Measurements from ENCODE around the gene SEMA4D. TPM values are rescaled to one million over a fixed set of nuclear protein-coding genes. Genes with fewer than 3 reads are reported as not detected.

SEMA4D gene
- total RNA-seq, 1 donor from 2014 or later = 79.7 TPM

- DNase-seq (no peak), ATAC-seq (ENCODE audit: low read depth) (no peak)
- intact Hi-C loops (cut with micrococcal nuclease) = no loop called here
- no peak overlapping the region for H3K27ac Mint-ChIP-seq
- ChIA-PET CTCF (interaction anchor here (2.4 kb wide), 1 partner anchor 186 kb away, joined by 8 read pairs; no protein-coding TSS in a partner anchor), POLR2A (no interaction called here)
- H3K27me3 Mint-ChIP-seq = no peaks in the 10 kb centered on the region
- no peak overlapping the region for H3K4me3 Mint-ChIP-seq
- H3K9me3 Mint-ChIP-seq = no peaks in the 10 kb centered on the region
- peaks cover 47% of the 10 kb centered on the region for H3K36me3 Mint-ChIP-seq (ENCODE audit: low read depth)
- no peak for TF ChIP-seq CTCF (IDR thresholded peaks at IDR 0.05)
- H3K4me1 Mint-ChIP-seq = no peaks in the 10 kb centered on the region
Observed at GRCh38 chr9:89362647-89363310, 135.1 kb downstream of the SEMA4D start.

- Mint-ChIP-seq H3K27ac (no peak overlapping the region), H3K36me3 (ENCODE audit: low read depth) (peaks cover 54% of the 10 kb centered on the region), H3K4me3 (no peak overlapping the region), H3K4me1 (no peaks in the 10 kb centered on the region), H3K9me3 (no peaks in the 10 kb centered on the region), H3K27me3 (no peaks in the 10 kb centered on the region)
- intact Hi-C loops (cut with micrococcal nuclease) = no loop called here
- ATAC-seq (ENCODE audit: low read depth) = no peak
- DNase-seq = no peak
- ChIA-PET CTCF (interaction anchor here (2.4 kb wide), 1 partner anchor 187 kb away, joined by 8 read pairs; no protein-coding TSS in a partner anchor), POLR2A (no interaction called here)
- no peak for TF ChIP-seq CTCF (IDR thresholded peaks at IDR 0.05)
Observed at GRCh38 chr9:89361816-89362646, 135.9 kb downstream of the SEMA4D start.

- peaks cover 64% of the 10 kb centered on the region for H3K36me3 Mint-ChIP-seq (ENCODE audit: low read depth)
- POLR2A ChIA-PET = interaction anchor here (0.7 kb wide), 1 partner anchor 43 kb away, joined by 3 read pairs; the partner anchor contains the start of gene SECISBP2
- intact Hi-C loops (cut with micrococcal nuclease) = no loop called here
Observed at GRCh38 chr9:89361031-89361430, 136.9 kb downstream of the SEMA4D start.

GRCh38 chr9:89360465-89360864 is 137.4 kb downstream of the SEMA4D start:
- DNase-seq (no peak), ATAC-seq (ENCODE audit: low read depth) (no peak)
- Mint-ChIP-seq H3K4me1 (no peaks in the 10 kb centered on the region), H3K27me3 (no peaks in the 10 kb centered on the region), H3K4me3 (no peak overlapping the region), H3K36me3 (ENCODE audit: low read depth) (peaks cover 70% of the 10 kb centered on the region), H3K27ac (no peak overlapping the region), H3K9me3 (no peaks in the 10 kb centered on the region)
- no peak for TF ChIP-seq CTCF (IDR thresholded peaks at IDR 0.05)
- POLR2A ChIA-PET = no interaction called here
- intact Hi-C loops (cut with micrococcal nuclease) = no loop called here
- CTCF ChIA-PET = interaction anchor here (2.4 kb wide), 1 partner anchor 188 kb away, joined by 8 read pairs; no protein-coding TSS in a partner anchor

More at GRCh38 chr9:89361031-89361430, 136.9 kb downstream of the SEMA4D start:
- Mint-ChIP-seq H3K27ac (no peak overlapping the region), H3K4me1 (no peaks in the 10 kb centered on the region), H3K4me3 (no peak overlapping the region), H3K9me3 (no peaks in the 10 kb centered on the region), H3K27me3 (no peaks in the 10 kb centered on the region)
- ATAC-seq (ENCODE audit: low read depth) = no peak
- CTCF ChIA-PET = interaction anchor here (2.4 kb wide), 1 partner anchor 188 kb away, joined by 8 read pairs; no protein-coding TSS in a partner anchor
- DNase-seq = no peak
- no peak for TF ChIP-seq CTCF (IDR thresholded peaks at IDR 0.05)

GRCh38 chr9:89359751-89360261 is 138.1 kb downstream of the SEMA4D start:
- no peaks in the 10 kb centered on the region for H3K27me3 Mint-ChIP-seq
- H3K36me3 Mint-ChIP-seq (ENCODE audit: low read depth) = peaks cover 76% of the 10 kb centered on the region
- H3K4me1 Mint-ChIP-seq = no peaks in the 10 kb centered on the region
- intact Hi-C loops (cut with micrococcal nuclease) = no loop called here
- H3K27ac Mint-ChIP-seq = peak overlapping the region; percentile 16
- no peak for TF ChIP-seq CTCF (IDR thresholded peaks at IDR 0.05)
- H3K4me3 Mint-ChIP-seq = no peak overlapping the region
- no peaks in the 10 kb centered on the region for H3K9me3 Mint-ChIP-seq
- ChIA-PET CTCF (no interaction called here), POLR2A (no interaction called here)
- ATAC-seq (ENCODE audit: low read depth) = no peak
- DNase-seq = no peak

Data from activated B cell treated with CpG ODN at 0.5 μM for 24 hours (primary cell).